DND-41 (cell line): ENCODE results near the gene CELA1.

Experiments used
- ATAC-seq: fragments of 200-7000 bp; cut with Tn5 transposase; 3 replicates; pipeline ENCODE4 v1.9.1; 2021; ENCODE audit warnings: low read depth; ENCODE audit not compliant: insufficient read depth
- DNase-seq: peaks from one replicate; pipeline ENCODE4 v3.0.0-alpha.2; 2020
- H2AFZ ChIP-seq: 2 replicates; pipeline ENCODE4 v1.6.0; 2012; ENCODE audit warnings: low read depth, low read length
- H3K27ac ChIP-seq: 2 replicates; pipeline ENCODE4 v1.5.1; 2012; ENCODE audit warnings: low read length, inconsistent platforms
- H3K27me3 ChIP-seq: fragments of 200-600 bp; sonication (generic); 2 replicates; pipeline ENCODE4 v1.6.0; 2012; ENCODE audit warnings: low read length, mild to moderate bottlenecking, inconsistent platforms; ENCODE audit not compliant: insufficient read depth, poor library complexity
- H3K36me3 ChIP-seq: 2 replicates; pipeline ENCODE4 v1.5.1; 2012; ENCODE audit warnings: low read length, inconsistent platforms; ENCODE audit not compliant: insufficient read depth
- H3K4me1 ChIP-seq: 2 replicates; pipeline ENCODE4 v1.5.1; 2012; ENCODE audit warnings: mild to moderate bottlenecking, low read length; ENCODE audit not compliant: insufficient read depth
- H3K4me2 ChIP-seq: 2 replicates; pipeline ENCODE4 v1.6.0; 2012; ENCODE audit warnings: mild to moderate bottlenecking, moderate library complexity, low read length, inconsistent platforms; ENCODE audit not compliant: insufficient read depth
- H3K4me3 ChIP-seq, 2 experiments: fragments of 200-600 bp in 1 of 2; shearing (Covaris generic) in 1 of 2; 2 replicates each; pipeline ENCODE4 v1.5.1; 2012 to 2016; ENCODE audit warnings: inconsistent platforms in 2 of 2, low read length in 2 of 2, mild to moderate bottlenecking in 2 of 2, low read depth in 1 of 2, moderate library complexity in 1 of 2
- H3K79me2 ChIP-seq: 2 replicates; pipeline ENCODE4 v1.6.0; 2012; ENCODE audit warnings: low read length, inconsistent platforms; ENCODE audit not compliant: insufficient read depth
- H3K9ac ChIP-seq: 2 replicates; pipeline ENCODE4 v1.6.0; 2012; ENCODE audit warnings: low read depth, mild to moderate bottlenecking, inconsistent platforms, low read length, moderate library complexity
- H3K9me3 ChIP-seq: 2 replicates; pipeline ENCODE4 v1.5.1; 2012; ENCODE audit warnings: low read length, moderate library complexity, mild to moderate bottlenecking, inconsistent platforms; ENCODE audit not compliant: insufficient read depth, severe bottlenecking
- H4K20me1 ChIP-seq: 2 replicates; pipeline ENCODE4 v1.6.0; 2012; ENCODE audit warnings: low read length; ENCODE audit not compliant: insufficient read depth
- EZH2 ChIP-seq: IDR thresholded peaks from 3 replicates; pipeline ENCODE4 v1.6.1; 2012; ENCODE audit warnings: borderline replicate concordance, low read depth, mild to moderate bottlenecking, moderate library complexity, low read length, inconsistent platforms; ENCODE audit not compliant: severe bottlenecking
- TF ChIP-seq, protein P1 (sequence below): IDR thresholded peaks from 2 replicates; pipeline ENCODE4 v1.5.1; 2012; ENCODE audit warnings: borderline replicate concordance, low read length, moderate library complexity, mild to moderate bottlenecking; ENCODE audit not compliant: poor library complexity, severe bottlenecking; ENCODE audit errors: extremely low read depth

The CELA1 gene

DNA sequence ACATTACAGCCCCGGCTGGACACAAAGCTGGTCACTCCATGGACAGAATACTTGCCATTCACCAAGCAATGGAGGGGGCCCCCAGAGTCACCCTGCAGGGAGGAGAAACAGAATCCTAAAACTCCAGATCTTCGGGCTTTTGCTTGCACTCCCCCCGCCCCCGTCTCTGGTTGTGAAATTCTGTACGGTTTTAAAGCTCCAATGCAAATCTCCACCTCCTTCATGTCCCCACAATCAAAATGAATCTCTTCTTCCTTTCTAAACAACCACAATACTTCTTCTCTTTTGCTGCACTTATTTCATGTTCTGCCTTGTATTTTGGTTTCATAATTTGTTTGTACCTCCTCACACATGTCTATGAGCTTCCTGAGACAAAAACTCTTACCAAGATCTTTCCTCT lies 16.7 kb downstream of the CELA1 start:
- Histone ChIP-seq H4K20me1 (no peaks in the 10 kb centered on the region), H3K4me2 (no peak overlapping the region), H3K4me3 (no peak overlapping the region), H3K79me2 (no peaks in the 10 kb centered on the region), H2AFZ (peak overlapping the region; percentile 27; the same call in 1 of the 2 replicates), H3K27ac (peak overlapping the region; percentile 31; the same call in 1 of the 2 replicates), H3K4me1 (peaks cover 31% of the 10 kb centered on the region), H3K27me3 (no peaks in the 10 kb centered on the region), H3K36me3 (no peaks in the 10 kb centered on the region), H3K9ac (no peak overlapping the region), H3K9me3 (no peaks in the 10 kb centered on the region)
- TF ChIP-seq, protein P1, sequence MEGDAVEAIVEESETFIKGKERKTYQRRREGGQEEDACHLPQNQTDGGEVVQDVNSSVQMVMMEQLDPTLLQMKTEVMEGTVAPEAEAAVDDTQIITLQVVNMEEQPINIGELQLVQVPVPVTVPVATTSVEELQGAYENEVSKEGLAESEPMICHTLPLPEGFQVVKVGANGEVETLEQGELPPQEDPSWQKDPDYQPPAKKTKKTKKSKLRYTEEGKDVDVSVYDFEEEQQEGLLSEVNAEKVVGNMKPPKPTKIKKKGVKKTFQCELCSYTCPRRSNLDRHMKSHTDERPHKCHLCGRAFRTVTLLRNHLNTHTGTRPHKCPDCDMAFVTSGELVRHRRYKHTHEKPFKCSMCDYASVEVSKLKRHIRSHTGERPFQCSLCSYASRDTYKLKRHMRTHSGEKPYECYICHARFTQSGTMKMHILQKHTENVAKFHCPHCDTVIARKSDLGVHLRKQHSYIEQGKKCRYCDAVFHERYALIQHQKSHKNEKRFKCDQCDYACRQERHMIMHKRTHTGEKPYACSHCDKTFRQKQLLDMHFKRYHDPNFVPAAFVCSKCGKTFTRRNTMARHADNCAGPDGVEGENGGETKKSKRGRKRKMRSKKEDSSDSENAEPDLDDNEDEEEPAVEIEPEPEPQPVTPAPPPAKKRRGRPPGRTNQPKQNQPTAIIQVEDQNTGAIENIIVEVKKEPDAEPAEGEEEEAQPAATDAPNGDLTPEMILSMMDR = no peak
- DNase-seq = no peak
- ATAC-seq = no peak

DNA sequence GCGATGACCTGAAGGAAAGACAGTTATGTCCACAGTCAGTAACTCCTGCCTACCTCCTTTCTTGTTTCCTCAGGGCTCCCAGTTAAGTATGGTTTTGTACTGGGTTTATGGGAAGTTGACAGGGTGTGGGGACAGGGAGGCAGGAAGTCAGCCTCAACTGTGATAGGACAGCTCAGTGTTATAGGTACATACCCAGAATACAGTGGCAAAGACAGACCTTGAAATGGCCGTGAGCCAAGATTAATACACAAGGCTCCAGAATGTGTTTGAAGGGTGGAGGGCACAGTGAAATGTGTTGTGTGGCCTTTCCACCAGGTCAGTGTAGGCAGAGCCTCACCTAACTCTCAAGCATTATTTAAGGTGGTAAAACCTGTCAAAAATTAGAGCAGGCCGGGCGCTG lies 17.9 kb downstream of the CELA1 start:
- no peaks in the 10 kb centered on the region for H3K36me3 ChIP-seq
- H3K9me3 ChIP-seq = no peaks in the 10 kb centered on the region
- no peak overlapping the region for H2AFZ ChIP-seq
- H3K4me2 ChIP-seq = no peak overlapping the region
- no peak for TF ChIP-seq EZH2
- TF ChIP-seq, protein P1 = no peak
- no peak overlapping the region for H3K27ac ChIP-seq
- H3K4me3 ChIP-seq = no peak overlapping the region
- ATAC-seq (no peak), DNase-seq (no peak)
- peaks cover 3% of the 10 kb centered on the region for H3K79me2 ChIP-seq
- H3K9ac ChIP-seq = no peak overlapping the region
- H3K4me1 ChIP-seq = peaks cover 41% of the 10 kb centered on the region
- H4K20me1 ChIP-seq = no peaks in the 10 kb centered on the region
- no peaks in the 10 kb centered on the region for H3K27me3 ChIP-seq

DNA sequence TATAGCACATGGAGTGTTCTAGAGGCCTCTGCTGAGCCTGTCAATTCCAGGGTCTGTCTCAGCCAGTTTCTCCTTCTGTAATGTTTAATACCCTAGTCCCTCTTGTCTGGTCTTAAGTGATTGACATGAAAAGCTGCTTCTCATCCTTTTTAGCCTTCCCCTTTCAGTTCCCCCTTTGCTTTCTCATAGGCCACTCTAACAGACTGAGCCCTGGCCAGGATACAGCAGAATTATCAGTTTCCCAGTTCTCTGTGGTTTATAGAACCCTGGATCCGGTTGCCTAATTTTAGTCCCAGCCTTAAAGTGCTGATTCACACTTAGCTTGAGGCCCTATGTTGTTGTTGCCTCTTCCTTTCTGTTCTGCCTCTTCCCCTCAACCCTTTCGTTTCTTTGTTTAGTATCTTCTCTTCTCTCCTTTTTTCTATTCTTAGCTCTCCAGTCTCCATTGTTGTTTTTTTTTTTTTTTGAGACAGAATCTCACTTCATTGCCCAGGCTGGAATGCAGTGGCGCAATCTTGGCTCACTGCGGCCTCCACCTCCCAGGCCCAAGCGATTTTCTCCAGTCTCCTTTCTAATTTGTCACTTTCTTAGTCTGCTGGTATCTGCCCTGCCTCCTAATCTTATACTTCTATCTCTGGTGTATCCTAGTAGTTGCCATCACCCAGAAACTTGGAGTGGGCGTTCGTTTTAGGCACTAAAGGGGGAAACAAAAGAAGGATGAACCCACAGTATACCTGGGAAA lies 19.6 kb downstream of the CELA1 start:
- H3K4me1 ChIP-seq = peaks cover 59% of the 10 kb centered on the region
- no peaks in the 10 kb centered on the region for H4K20me1 ChIP-seq
- no peaks in the 10 kb centered on the region for H3K36me3 ChIP-seq
- H3K4me3 ChIP-seq = no peak overlapping the region
- TF ChIP-seq, protein P1 = no peak
- no peak for TF ChIP-seq EZH2
- peak; percentile 70 for ATAC-seq
- peak overlapping the region; percentile 66 for H3K27ac ChIP-seq
- H3K9ac ChIP-seq = peak overlapping the region; percentile 31
- H3K27me3 ChIP-seq = no peaks in the 10 kb centered on the region
- peak overlapping the region; percentile 15; the same call in 1 of the 2 replicates for H3K4me2 ChIP-seq
- no peaks in the 10 kb centered on the region for H3K9me3 ChIP-seq
- peak; percentile 64 for DNase-seq
- peak overlapping the region; percentile 64 for H2AFZ ChIP-seq
- peaks cover 15% of the 10 kb centered on the region for H3K79me2 ChIP-seq
